HG02610 (cell line): ENCODE data around the gene SLC25A18.
"Not testable (repeated sequence)": the region's sequence is repeated elsewhere in the genome, so short reads cannot be mapped to it uniquely, and the experiment has no call there.

Experiments
- ATAC-seq: cut with Tn5 transposase; IDR thresholded peaks from one replicate; pipeline ENCODE4 v1.9.1; 2021; ENCODE audit warnings: mild to moderate bottlenecking, moderate library complexity; ENCODE audit not compliant: unreplicated experiment

Gene SLC25A18, protein sequence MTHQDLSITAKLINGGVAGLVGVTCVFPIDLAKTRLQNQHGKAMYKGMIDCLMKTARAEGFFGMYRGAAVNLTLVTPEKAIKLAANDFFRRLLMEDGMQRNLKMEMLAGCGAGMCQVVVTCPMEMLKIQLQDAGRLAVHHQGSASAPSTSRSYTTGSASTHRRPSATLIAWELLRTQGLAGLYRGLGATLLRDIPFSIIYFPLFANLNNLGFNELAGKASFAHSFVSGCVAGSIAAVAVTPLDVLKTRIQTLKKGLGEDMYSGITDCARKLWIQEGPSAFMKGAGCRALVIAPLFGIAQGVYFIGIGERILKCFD

DNA sequence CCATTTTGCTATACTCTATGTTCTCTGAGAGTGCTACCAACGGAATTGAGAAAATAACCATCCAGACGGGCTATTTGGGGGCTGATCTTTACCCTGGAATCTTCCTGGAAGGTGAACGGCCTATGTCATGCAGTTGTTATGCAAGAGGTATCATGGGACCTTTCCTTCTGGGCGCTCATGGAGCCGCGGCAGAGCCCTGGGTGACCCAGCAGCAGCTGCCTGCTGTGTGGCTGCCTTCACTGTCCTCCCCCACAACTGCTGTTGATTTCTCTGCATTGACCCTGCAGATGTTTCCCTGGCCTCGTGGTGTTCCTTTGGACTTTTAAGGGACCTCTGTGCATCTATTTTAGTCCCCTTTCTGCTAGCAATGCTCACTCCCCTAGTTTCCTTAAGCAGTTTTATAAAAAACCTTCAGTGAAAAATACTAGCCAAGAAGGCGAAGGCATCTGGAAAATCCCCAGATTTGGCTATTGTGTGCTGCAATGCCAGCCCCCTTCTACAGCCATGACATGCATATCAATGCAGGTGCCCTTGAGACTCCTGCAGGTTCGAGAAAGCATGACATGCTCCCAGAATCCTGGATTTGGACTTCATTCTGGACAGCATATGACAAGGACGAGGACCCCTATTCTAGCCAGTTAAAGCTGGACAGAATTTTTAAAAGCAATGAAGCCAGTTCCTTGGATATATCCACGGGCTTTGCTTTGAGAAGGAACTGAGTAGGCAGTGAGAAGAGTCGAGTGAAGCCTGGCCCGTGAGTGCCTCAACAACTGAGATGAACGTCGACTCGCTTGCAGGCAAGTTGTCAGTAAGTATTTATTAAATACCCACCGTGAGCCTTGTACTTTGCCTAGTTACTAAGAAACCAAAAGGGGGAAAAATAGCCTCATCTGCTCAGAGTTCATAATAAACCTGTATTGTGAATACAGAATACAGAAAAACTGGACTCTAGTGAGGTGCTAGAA, at the start of gene SLC25A18:
SLC25A18 (plus strand) TSS at position 593 of the 965 bp plus-strand sequence. CDS start 16,447 bp downstream, outside the sequence.
- ATAC-seq: no peak

DNA sequence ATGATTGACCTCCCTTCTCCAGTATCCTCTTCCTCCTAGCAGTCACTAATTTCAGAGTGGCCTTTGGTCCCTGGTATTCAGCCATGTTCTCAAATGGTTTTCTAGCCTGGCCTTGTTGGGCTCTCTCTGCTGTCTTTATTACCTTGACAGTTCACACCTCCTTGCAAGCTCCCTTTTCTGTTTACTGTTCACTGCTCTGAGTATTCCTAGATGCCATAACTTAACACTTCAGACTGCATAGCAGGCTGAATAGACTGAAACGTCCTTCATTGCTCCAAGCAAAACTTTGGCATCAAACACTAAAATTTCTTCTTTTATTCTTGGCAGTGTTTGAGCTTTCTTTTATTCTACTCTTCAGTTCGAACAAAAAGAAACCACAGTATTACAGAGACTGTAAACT, 49.7 kb upstream of the SLC25A18 start:
- no peak for ATAC-seq

DNA sequence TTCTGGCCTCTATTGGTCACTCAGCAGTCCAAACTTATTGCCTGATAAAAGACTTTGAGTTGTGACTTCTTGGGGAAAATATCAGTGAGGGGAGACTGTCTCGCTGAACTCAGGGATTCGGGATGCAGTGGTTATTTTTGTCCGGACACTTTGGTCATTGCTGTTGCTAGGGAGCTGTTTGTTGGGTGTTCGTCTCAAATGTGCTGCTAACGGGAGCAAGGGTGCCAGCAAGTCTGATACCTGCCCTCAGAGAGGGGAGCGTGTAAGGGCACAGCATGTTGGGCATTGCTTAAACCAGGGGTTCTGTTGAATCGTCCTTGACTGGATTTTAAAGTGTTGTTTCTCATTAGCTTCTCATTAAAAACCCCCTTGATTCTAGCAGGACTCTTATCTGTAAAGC, 49.2 kb upstream of the SLC25A18 start:
- ATAC-seq: no peak

DNA sequence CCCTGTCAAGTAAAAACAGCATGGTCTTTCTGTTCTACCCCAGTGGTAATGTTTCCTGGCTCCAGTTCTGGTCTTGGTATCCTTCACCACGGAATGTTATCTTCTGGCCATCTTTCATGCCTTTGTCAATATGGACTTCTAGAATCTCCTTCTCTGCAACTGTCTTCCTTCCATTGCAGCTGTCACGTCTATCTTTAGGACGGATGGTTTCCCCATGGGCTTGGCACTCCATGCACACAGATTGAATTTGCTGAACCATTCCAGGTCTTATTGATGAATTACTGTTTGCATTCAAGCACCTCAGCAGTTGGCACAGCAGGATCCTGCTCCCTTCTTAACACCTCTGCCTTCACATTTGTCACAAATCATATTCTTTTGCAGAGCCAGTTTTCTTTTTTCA, 44.9 kb upstream of the SLC25A18 start:
- ATAC-seq: no peak

DNA sequence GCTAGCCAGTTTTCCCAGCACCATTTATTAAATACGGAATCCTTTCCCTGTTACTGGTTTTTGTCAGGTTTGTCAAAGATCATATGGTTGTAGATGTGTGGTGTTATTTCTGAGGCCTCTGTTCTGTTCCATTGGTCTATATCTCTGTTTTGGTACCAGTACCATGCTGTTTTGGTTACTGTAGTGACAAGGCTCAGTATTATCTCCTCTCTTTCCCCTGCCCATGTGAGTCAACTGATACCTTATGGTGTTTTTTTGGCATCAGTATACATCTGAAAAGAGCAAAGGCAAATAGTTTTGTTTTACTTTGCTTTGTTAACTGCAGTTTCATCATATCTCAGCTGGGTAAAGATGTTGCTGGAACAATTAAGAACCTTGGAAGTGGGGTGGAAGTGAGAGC, 41.3 kb upstream of the SLC25A18 start:
- ATAC-seq: not testable (repeated sequence)

DNA sequence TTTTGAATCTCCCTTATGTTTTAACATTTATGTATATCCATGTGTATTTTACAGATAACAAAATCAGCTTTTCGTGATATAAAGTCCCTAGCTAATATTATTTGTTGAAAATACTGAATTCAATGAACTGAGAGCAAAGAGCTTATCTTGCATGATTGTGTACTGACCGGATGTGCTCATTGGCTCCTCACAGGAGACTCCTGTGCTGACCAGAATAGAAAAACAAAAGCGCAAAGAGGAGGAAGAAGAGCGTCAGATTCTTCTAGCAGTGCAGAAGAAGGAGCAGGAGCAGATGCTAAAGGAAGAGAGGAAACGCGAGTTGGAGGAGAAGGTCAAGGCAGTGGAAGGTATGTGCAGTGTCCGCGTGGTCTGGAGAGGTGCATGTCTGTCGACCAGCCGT, 39.4 kb upstream of the SLC25A18 start:
- no peak for ATAC-seq

DNA sequence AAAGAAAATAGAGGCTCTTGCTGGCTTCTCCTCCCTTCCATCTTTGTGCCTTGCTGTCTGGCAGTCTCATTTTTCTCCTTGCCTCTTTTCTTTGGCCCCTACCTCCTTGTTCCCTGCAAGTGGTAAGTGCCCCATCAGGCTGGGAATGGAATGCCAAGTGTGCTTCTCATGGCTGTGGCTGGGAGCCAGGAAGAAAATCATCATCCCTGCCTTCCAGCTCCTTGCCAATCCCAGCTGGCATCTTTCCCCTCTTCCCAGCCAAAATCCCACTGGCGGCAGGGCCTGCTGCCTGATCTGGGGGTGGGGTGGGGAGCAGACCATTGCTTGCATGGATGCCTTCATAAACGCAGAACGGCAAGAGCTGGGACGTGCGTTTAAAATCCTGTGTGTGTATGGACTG, 27.0 kb upstream of the SLC25A18 start:
- ATAC-seq: no peak

DNA sequence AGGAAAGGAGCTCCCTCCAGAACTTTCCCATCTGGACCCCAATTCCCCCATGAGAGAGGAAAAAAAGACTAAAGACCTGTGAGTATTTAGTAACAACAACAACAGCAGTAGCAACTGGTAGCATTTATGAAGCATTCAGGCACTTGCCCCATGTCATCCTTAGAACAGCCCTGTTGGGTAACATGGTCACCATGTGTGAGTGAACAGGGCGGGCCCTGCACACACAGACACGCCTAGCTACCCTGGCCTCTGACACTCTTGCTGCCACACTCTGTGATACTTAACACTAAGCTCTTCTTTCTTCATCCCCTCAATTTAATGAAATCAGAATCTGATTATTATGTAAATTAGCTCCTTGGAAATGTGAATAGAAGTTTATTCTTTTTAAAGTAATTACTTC, 26.1 kb upstream of the SLC25A18 start:
- no peak for ATAC-seq

DNA sequence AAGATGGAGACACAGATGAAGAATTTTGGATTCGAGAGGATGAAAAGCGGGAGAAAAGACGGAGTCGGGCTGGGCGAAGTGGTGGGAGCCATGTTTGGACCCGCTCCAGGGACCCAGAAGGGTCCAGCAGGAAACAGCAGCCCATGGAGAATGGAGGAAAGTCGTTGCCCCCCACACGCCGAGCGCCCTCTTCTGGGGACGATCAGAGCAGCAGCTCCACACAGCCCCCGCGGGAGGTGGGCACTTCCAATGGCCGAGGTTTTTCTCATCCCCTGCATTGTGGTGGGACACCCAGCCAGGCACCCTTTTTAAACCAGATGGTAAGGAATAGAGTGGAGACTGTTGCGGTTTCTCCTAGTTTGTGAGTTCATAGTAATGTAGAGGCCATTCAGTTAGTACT, 22.8 kb upstream of the SLC25A18 start:
- no peak for ATAC-seq

DNA sequence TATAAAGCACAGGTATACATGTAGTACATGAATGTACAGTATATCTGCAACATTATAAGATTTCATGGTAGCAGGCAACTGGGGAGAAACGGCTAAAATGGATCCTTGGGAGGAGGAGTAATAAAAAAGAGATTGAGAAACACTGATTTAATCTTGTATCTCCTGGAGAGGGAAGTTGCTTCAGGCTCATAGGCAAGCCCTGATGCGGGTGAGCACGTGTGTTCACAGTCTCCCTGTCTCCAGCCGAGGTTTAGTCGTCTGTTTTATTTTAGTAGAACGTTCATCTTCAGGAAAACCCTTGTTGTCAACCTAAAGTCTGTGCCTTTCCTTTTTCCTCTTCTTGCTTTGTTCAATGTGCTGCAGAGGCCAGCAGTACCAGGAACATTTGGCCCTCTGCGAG, 21.8 kb upstream of the SLC25A18 start:
- ATAC-seq: no peak

DNA sequence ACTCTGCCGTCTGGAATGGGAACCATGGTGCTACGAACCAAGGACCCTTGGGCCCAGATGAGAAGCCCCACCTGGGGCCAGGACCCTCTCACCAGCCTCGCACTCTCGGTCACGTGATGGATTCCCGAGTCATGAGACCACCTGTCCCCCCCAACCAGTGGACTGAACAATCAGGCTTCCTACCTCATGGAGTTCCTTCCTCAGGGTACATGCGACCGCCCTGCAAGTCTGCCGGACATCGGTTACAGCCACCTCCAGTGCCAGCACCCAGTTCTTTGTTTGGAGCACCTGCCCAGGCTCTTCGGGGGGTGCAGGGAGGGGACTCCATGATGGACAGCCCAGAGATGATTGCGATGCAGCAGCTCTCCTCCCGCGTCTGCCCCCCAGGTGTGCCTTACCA, 20.8 kb upstream of the SLC25A18 start:
- ATAC-seq: no peak

DNA sequence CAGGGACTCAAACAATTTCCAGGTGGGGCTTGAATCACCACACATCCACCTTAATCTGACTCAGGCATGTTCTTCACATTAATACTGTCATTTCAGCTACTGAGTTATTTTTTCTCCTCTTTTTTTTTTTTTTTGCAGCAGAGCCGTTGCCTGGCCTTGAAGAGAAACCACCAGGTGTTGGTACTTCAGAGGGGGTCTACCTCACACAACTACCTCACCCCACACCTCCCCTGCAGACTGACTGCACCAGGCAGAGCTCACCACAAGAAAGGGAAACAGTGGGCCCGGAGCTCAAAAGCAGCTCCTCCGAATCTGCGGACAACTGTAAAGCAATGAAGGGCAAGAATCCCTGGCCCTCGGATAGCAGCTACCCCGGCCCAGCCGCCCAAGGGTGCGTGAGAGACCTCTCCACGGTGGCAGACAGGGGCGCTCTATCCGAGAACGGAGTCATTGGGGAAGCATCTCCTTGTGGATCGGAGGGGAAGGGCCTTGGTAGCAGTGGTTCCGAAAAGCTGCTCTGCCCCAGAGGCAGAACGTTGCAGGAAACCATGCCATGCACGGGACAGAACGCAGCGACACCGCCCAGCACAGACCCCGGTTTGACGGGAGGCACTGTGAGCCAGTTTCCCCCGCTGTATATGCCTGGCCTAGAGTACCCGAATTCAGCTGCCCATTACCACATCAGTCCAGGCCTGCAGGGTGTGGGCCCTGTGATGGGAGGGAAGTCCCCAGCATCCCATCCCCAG, 15.1 kb upstream of the SLC25A18 start:
- ATAC-seq: no peak

DNA sequence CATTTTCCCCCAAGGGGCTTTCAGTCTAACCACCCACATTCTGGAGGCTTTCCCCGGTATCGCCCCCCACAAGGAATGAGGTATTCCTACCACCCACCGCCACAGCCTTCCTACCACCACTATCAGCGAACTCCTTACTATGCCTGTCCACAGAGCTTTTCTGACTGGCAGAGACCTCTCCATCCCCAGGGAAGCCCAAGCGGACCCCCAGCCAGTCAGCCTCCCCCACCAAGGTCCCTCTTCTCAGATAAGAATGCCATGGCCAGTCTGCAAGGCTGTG, 14.6 kb upstream of the SLC25A18 start:
- ATAC-seq: no peak

DNA sequence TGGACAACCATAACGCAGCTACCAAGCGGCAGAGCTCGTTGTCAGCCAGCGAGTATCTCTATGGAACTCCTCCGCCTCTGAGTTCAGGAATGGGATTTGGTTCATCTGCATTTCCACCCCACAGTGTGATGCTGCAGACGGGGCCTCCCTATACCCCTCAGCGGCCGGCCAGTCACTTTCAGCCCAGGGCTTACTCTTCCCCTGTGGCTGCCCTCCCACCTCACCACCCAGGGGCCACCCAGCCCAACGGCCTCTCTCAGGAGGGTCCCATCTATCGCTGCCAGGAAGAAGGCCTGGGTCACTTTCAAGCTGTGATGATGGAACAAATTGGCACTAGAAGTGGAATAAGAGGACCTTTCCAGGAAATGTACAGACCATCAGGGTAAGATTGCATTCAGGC, 14.1 kb upstream of the SLC25A18 start:
- ATAC-seq: no peak

DNA sequence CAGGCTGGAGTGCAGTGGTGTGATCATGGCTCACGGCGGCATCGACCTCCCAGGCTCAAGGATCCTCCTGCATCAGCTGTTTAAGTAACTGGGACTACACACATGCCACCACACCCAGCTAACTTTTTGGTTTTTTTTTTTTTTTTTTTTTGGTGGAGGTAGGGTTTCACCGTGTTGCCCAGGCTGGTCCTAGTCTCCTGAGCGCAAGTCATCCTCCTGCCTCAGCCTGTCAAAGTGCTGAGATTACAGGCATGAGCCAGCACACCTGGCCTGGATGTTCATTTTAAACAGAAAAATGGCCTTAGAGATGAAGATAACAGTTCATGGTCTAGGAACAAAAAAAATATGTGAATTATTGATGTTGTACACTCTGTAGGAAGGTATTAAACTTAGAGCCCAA, 13.6 kb upstream of the SLC25A18 start:
- ATAC-seq: no peak

DNA sequence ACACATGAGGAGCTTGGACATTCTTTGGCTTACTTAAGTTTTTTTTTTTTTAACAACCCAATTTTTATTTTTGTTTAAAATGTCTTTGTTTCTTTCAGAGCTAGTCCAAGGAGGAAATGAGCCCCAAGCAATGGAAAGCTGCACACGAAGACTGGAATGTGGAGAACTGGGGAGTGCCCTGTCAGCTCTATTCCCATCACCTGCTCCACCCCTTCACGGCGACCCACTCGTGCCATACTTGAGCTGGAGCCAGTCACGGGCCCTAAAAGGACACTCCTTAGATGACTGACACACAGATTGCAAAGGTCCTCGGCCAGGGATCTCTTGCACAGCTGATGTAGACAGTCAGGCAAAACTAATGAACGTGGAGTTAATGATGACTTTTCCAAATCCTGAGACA, 10.6 kb upstream of the SLC25A18 start:
- no peak for ATAC-seq

DNA sequence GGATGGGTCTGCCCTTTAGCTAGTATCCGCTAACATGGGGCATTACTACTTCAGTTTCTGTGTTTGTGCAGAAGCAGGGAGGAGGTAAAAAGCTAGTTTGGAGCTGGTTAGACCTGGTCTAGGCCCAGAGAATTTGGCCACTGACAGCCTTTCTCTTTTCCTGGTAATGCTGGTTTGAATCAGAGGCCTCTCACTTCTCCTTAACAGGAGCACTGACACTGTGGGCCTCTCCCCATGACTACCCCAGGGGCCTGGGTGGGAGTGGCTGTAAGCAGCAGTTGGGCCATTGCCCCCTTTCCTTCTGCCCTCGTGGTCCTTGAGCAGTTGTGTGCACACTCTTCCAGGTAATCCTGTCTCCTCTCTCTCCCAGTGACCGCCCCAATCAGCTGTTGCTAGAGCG, 8.5 kb upstream of the SLC25A18 start:
- no peak for ATAC-seq

DNA sequence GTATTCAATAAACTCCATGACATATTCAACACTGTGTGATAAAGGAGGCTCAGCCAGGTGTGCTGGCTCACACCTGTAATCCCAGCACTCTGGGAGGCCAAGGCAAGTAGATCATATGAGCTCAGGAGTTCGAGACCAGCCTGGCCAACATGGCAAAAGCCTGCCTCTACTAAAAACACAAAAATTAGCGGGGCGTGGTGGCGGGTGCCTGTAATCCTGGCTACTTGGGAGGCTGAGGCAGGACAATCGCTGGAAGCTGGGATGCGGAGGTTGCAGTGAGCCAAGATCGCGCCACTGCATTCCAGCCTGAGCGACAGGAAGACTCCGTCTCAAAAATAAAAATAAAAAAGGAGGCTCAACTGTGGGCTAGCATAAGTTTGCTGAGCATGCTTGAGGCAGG, 4.1 kb upstream of the SLC25A18 start:
- no peak for ATAC-seq

DNA sequence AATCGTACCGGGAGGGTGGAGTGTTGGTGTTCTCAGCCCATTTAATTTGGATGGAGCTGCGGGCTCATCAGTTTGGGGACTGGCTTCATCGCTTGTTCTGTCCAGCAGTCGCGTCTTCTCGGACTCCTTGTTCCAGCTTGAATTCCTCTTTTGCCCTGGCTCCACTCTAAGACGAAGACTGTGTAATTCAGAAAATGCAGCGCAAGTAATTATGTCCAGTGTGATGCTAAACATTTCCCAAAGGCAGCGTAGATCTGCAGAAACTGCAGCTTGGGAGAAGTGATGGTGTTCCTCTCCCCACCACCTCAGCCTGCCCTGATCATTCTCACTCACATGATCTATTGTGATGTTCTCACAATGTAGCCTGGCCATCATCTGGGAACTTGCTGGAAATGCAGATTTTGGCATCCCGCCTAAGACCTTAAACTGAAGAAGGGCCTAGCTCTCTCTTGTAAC, 666 bp downstream of the SLC25A18 start:
- no peak for ATAC-seq

DNA sequence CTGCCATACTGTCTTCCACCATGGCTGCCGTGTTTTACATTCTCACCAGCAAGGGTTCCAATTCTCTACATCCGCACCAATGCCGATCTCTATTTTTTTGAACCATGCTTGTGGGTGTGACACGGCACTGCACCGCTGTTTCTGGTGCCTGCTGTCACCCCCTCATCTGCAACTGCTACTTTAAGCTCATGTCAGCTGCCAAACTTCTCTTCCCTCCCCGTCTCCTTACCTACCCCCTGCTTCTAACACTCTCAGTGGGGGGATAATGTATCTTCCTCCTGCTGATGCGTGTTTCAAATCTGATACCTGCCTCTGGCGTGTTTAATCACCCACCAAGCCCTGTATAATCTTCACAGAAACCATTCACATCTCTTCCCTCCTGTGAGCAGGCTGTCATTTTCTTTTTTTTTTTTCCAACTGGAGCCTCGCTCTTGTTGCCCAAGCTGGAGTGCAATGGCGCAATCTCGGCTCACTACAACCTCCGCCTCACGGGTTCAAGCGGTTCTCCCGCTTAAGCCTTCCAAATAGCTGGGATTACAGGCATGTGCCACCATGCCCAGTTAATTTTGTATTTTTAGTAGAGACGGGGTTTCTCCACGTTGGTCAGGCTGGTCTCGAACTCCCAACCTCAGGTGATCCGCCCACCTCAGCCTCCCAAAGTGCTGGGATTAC, 2.9 kb downstream of the SLC25A18 start:
- not testable (repeated sequence) for ATAC-seq

DNA sequence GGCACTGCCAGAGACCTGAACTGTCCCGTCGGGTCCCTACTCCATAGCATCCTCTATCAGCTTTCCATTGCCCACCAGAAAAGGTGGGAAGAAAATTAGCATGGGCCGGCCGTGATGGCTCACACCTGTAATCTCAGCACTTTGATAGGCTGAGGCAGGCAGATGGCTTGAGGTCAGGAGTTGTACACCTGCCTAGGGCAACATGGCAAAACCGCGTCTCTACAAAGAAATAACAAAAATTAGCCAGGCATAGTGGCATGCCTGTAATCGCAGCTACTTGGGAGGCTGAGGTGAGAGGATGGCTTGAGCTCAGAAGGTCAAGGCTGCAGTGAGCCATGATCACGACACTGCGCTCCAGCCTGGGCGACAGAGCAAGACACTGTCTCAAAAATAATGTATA, 3.5 kb downstream of the SLC25A18 start:
- no peak for ATAC-seq
